HG03469 (cell line): ENCODE results near the gene MLC1.

ENCODE experiments used
- ATAC-seq: cut with Tn5 transposase; IDR thresholded peaks from one replicate; pipeline ENCODE4 v1.9.1; 2021; ENCODE audit warnings: mild to moderate bottlenecking, moderate library complexity, moderate number of reproducible peaks; ENCODE audit not compliant: unreplicated experiment

Gene MLC1

GRCh38 chr22:50059881-50060262 lies 25.4 kb downstream of the MLC1 start:
- no peak for ATAC-seq

- no peak for ATAC-seq
Observed at GRCh38 chr22:50058906-50059880, 26.0 kb downstream of the MLC1 start.

- no peak for ATAC-seq
Observed at GRCh38 chr22:50058061-50058905, 26.9 kb downstream of the MLC1 start, which contains the start of gene TTLL8. Gene TTLL8, minus strand, starts transcription at chr22:50058298.

- ATAC-seq = no peak
Observed at GRCh38 chr22:50057278-50058060, 27.8 kb downstream of the MLC1 start.

GRCh38 chr22:50056214-50056972 lies 28.8 kb downstream of the MLC1 start:
- ATAC-seq = no peak

- ATAC-seq = no peak
Observed at GRCh38 chr22:50053861-50054260, 31.4 kb downstream of the MLC1 start.

- ATAC-seq = no peak
Observed at GRCh38 chr22:50051930-50052329, 33.3 kb downstream of the MLC1 start.

GRCh38 chr22:50049299-50050195 lies 35.7 kb downstream of the MLC1 start:
- no peak for ATAC-seq

GRCh38 chr22:50048836-50049235 lies 36.4 kb downstream of the MLC1 start:
- ATAC-seq = no peak

- ATAC-seq = no peak
Observed at GRCh38 chr22:50048061-50048765, 37.0 kb downstream of the MLC1 start.

GRCh38 chr22:50047346-50047745 lies 37.9 kb downstream of the MLC1 start:
- no peak for ATAC-seq

GRCh38 chr22:50046481-50047245 lies 38.6 kb downstream of the MLC1 start:
- no peak for ATAC-seq

GRCh38 chr22:50046019-50046415 lies 39.2 kb downstream of the MLC1 start:
- no peak for ATAC-seq

GRCh38 chr22:50045211-50046018 lies 39.8 kb downstream of the MLC1 start:
- no peak for ATAC-seq

GRCh38 chr22:50044485-50045118 lies 40.6 kb downstream of the MLC1 start:
- ATAC-seq = no peak

- ATAC-seq = no peak
Observed at GRCh38 chr22:50041361-50042065, 43.7 kb downstream of the MLC1 start.
